Esophagus squamous epithelium (tissue), 4 donors: ENCODE results near the gene DACT3.

Experiments used
- POLR2A ChIP-seq, 4 donors: fragments of 450-650 bp; IDR thresholded peaks; one replicate each; pipeline ENCODE4 v1.6.1; 2017; ENCODE audit warnings: antibody characterized with exemption in 4 of 4, mild to moderate bottlenecking in 4 of 4, moderate library complexity in 3 of 4
- TF ChIP-seq, protein P1 (sequence below), 6 experiments: fragments of 450-650 bp in 4 of 6; fragments of 200-600 bp in 2 of 6; sonication (generic) in 2 of 6; IDR thresholded peaks; one replicate each; pipeline ENCODE4 v1.5.1; 2016 to 2019; ENCODE audit warnings: antibody characterized with exemption in 6 of 6, mild to moderate bottlenecking in 4 of 6, moderate library complexity in 4 of 6

DNA sequence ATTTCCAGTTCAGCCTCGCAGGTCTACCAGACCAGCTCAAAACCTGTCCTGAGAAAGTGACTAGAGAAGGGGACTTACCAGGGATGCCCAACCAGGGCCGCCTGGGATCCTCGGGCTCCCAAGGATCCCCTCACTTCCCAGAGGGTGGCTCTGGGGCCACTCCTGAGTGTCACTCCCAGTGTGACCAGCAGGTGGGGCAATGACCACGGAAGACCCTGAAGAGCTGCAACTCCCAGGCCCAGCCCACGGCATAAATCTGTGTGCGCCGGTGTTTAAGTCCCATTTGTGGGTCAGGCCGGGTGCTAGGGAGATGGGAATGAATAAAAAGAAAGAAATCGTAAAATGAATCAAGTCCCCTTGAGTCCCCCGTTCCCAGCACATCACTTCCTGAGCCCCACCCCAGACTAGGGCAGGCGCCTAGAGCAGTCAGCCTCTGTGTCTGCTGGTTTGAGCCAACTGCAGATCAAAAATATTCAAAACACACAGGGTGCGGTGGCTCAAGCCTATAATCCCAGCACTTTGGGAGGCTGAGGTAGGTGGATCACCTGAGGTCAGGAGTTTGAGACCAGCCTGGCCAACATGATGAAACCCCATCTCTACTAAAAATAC, 46.8 kb downstream of the DACT3 start:
- TF ChIP-seq, protein P1, sequence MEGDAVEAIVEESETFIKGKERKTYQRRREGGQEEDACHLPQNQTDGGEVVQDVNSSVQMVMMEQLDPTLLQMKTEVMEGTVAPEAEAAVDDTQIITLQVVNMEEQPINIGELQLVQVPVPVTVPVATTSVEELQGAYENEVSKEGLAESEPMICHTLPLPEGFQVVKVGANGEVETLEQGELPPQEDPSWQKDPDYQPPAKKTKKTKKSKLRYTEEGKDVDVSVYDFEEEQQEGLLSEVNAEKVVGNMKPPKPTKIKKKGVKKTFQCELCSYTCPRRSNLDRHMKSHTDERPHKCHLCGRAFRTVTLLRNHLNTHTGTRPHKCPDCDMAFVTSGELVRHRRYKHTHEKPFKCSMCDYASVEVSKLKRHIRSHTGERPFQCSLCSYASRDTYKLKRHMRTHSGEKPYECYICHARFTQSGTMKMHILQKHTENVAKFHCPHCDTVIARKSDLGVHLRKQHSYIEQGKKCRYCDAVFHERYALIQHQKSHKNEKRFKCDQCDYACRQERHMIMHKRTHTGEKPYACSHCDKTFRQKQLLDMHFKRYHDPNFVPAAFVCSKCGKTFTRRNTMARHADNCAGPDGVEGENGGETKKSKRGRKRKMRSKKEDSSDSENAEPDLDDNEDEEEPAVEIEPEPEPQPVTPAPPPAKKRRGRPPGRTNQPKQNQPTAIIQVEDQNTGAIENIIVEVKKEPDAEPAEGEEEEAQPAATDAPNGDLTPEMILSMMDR (IDR thresholded peaks at IDR 0.05) = peak; percentile 83 to 90 (median 88)
- no peak for TF ChIP-seq POLR2A (IDR thresholded peaks at IDR 0.05)
